Epithelial cell of proximal tubule (primary cell): Measurements from ENCODE around the gene HOXA3. TPM values are rescaled to one million over a fixed set of nuclear protein-coding genes. Genes with fewer than 3 reads are reported as not detected.

Experiments used
- DNase-seq: peaks from one replicate; pipeline ENCODE4 v3.0.0-alpha.2; 2011; ENCODE audit warnings: low read depth
- H3K4me3 ChIP-seq: 2 replicates; pipeline ENCODE4 v1.5.1; 2011; ENCODE audit warnings: low read depth, mild to moderate bottlenecking, low read length
- CTCF ChIP-seq: conservative IDR thresholded peaks from 2 replicates; pipeline ENCODE4 v1.5.1; 2012; ENCODE audit warnings: low read depth, mild to moderate bottlenecking, low read length
- total RNA-seq: library from RNA; depleted of rRNA; stranded (reverse); fragments of >200 nt; gene quantifications from 2 replicates; pipeline ENCODE4 v1.2.3, GENCODE V29; 2015

The HOXA3 gene
- total RNA-seq, 1 donor from 2014 or later, result 33.2 TPM

GRCh38 chr7:27071622-27072390 lies 80.6 kb downstream of the HOXA3 start:
- no peak overlapping the region for H3K4me3 ChIP-seq
- TF ChIP-seq CTCF, result no peak
- no peak for DNase-seq

- H3K4me3 ChIP-seq, result no peak overlapping the region
- DNase-seq, result no peak
Measured at GRCh38 chr7:27068259-27068658, 84.1 kb downstream of the HOXA3 start.

GRCh38 chr7:27066148-27066547 lies 86.2 kb downstream of the HOXA3 start:
- no peak for DNase-seq
- H3K4me3 ChIP-seq, result no peak overlapping the region
- no peak for TF ChIP-seq CTCF

More at GRCh38 chr7:27068259-27068658, 84.1 kb downstream of the HOXA3 start:
- TF ChIP-seq CTCF, result no peak

- no peak for DNase-seq
- no peak for TF ChIP-seq CTCF
- no peak overlapping the region for H3K4me3 ChIP-seq
Measured at GRCh38 chr7:27065709-27066108, 86.7 kb downstream of the HOXA3 start.

GRCh38 chr7:27064661-27065060 lies 87.7 kb downstream of the HOXA3 start:
- no peak overlapping the region for H3K4me3 ChIP-seq
- TF ChIP-seq CTCF, result no peak
- no peak for DNase-seq

GRCh38 chr7:27064159-27064558 lies 88.2 kb downstream of the HOXA3 start:
- TF ChIP-seq CTCF, result no peak
- H3K4me3 ChIP-seq, result no peak overlapping the region
- no peak for DNase-seq

- no peak overlapping the region for H3K4me3 ChIP-seq
- DNase-seq, result no peak
- no peak for TF ChIP-seq CTCF
Measured at GRCh38 chr7:27062946-27063345, 89.4 kb downstream of the HOXA3 start.
